Measurements from ENCODE around the gene HPCAL1. TPM values are rescaled to one million over a fixed set of nuclear protein-coding genes. Genes with fewer than 3 reads are reported as not detected.

Gene HPCAL1
- total RNA-seq, 1 donor from 2014 or later: 3.7 TPM

DNA sequence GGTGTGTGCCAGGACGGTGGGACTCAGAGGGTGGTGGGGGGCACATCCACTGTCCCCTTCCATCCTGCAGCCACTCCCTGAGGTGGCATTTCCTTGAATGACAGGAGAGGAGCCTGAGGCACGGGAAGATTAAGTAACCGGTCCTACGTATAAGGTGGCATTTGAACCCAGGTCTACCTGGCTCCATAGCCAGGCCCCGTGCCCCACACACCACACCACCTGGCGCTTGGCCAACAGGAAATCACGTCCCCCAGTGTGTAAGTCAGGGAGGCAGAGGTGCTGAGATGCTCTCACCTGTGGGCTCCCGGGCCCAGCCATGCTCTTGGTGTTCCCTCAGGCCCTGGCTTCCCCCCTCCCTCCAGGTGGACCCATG, 53.7 kb downstream of the HPCAL1 start:
- Mint-ChIP-seq H3K27ac (peak overlapping the region; percentile 36), H3K27me3 (ENCODE audit: insufficient read depth, low read depth) (peaks cover 8% of the 10 kb centered on the region), H3K36me3 (peaks cover 2% of the 10 kb centered on the region), H3K9me3 (no peaks in the 10 kb centered on the region), H3K4me3 (no peak overlapping the region), H3K4me1 (peaks cover 30% of the 10 kb centered on the region)
- no peak overlapping the region for H3K9ac ChIP-seq
- H4K20me1 ChIP-seq (ENCODE audit: low read depth): no peaks in the 10 kb centered on the region
- no peaks in the 10 kb centered on the region for H3K27me3 ChIP-seq
- H3K9me3 ChIP-seq (ENCODE audit: low read depth): no peaks in the 10 kb centered on the region
- H3K27ac ChIP-seq: no peak overlapping the region
- no peak overlapping the region for H2AFZ ChIP-seq (replicated peaks)
- H3K4me1 ChIP-seq: peaks cover 7% of the 10 kb centered on the region
- TF ChIP-seq, protein P1, sequence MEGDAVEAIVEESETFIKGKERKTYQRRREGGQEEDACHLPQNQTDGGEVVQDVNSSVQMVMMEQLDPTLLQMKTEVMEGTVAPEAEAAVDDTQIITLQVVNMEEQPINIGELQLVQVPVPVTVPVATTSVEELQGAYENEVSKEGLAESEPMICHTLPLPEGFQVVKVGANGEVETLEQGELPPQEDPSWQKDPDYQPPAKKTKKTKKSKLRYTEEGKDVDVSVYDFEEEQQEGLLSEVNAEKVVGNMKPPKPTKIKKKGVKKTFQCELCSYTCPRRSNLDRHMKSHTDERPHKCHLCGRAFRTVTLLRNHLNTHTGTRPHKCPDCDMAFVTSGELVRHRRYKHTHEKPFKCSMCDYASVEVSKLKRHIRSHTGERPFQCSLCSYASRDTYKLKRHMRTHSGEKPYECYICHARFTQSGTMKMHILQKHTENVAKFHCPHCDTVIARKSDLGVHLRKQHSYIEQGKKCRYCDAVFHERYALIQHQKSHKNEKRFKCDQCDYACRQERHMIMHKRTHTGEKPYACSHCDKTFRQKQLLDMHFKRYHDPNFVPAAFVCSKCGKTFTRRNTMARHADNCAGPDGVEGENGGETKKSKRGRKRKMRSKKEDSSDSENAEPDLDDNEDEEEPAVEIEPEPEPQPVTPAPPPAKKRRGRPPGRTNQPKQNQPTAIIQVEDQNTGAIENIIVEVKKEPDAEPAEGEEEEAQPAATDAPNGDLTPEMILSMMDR (IDR thresholded peaks at IDR 0.05): no peak
- TF ChIP-seq EZH2 (IDR thresholded peaks at IDR 0.05) (no peak), EZH2phosphoT487 (IDR thresholded peaks at IDR 0.05) (no peak)
- H3K4me3 ChIP-seq: no peak overlapping the region
- H3K36me3 ChIP-seq: no peaks in the 10 kb centered on the region
- no peak overlapping the region for H3K4me2 ChIP-seq
- DNase-seq (ENCODE audit: low spot score): no peak
- no peaks in the 10 kb centered on the region for H3K79me2 ChIP-seq (ENCODE audit: low read depth)
- H3F3A ChIP-seq (ENCODE audit: low read depth): no peaks in the 10 kb centered on the region

DNA sequence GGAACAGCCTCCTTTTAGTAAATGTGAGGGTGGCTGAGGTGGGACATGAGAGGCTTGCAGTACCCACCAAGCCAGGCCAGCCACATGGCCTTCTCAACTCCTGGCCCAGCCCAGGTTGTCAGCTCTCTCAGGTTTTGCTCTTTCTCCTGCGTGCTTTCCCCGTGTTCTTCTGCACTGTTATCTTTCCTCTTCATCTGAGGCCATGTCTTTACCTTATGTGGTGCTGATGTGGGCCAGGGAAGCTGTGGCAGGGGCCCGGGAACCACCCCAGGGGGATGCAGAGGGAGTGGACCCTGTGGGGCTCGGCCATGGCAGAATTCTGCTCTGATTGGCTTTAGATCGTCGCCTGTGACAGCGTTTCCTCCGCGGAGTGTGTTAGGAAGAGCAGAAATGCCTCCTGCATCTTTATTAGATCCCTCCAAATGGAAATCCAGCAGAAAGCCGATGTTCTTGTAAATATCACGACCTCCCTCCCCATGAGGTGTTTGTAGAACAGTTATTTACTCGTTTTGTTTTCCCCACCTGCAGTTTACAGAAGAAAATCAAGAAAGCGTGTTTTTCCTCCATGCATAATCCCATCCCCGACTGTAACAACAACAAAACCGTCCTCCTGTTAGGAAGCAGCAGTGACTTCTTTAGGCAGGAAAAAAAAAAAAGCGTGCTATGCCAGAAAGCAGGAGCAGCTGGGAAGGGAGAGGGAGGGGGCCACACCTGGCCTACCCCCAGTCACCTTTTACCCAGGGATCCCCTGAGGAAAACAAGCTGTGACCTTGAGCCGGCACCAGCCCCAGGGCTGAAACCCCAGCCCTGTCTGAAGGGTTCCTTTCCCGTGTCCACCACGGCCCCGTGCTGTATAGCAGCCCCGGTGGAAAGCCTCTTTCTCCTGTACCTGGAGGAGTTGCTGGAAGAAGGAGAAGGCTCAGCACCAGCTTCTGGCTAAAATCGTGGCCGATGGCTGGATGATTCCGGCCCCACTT, 54.8 kb downstream of the HPCAL1 start:
- Histone ChIP-seq H3K36me3 (no peaks in the 10 kb centered on the region), H3K4me3 (no peak overlapping the region), H3K4me2 (no peak overlapping the region), H3K27me3 (no peaks in the 10 kb centered on the region), H3K9me3 (ENCODE audit: low read depth) (no peaks in the 10 kb centered on the region), H3K4me1 (peaks cover 12% of the 10 kb centered on the region), H2AFZ (replicated peaks) (no peak overlapping the region), H3F3A (ENCODE audit: low read depth) (no peaks in the 10 kb centered on the region), H4K20me1 (ENCODE audit: low read depth) (no peaks in the 10 kb centered on the region), H3K9ac (no peak overlapping the region), H3K27ac (no peak overlapping the region), H3K79me2 (ENCODE audit: low read depth) (no peaks in the 10 kb centered on the region)
- peaks cover 10% of the 10 kb centered on the region for H3K27me3 Mint-ChIP-seq (ENCODE audit: insufficient read depth, low read depth)
- no peak for DNase-seq (ENCODE audit: low spot score)
- H3K36me3 Mint-ChIP-seq: peaks cover 2% of the 10 kb centered on the region
- H3K9me3 Mint-ChIP-seq: no peaks in the 10 kb centered on the region
- no peak for TF ChIP-seq EZH2phosphoT487 (IDR thresholded peaks at IDR 0.05)
- TF ChIP-seq, protein P1 (IDR thresholded peaks at IDR 0.05): no peak
- no peak for TF ChIP-seq EZH2 (IDR thresholded peaks at IDR 0.05)
- H3K4me3 Mint-ChIP-seq: no peak overlapping the region
- no peak overlapping the region for H3K27ac Mint-ChIP-seq
- H3K4me1 Mint-ChIP-seq: peaks cover 30% of the 10 kb centered on the region

DNA sequence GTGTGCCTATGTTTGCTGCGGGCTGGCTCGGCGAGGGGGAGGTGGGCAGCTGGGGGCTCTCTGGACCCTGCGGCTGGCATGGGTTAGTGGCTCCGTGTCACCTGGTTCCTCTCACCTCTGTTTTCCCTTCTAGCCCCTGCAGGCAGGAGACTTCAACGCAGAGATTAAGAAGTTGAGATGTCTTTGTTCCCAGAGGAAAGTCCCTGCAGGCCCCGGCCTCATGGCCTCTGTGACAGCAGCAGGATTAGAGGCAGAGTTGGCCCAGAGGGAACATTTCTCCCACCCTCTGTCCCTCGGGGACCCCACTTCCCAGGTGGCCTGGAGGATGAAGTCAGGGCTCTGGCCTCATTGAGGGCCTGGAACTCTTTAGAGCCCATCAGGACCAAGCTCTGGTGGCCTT, 56.5 kb downstream of the HPCAL1 start:
- no peaks in the 10 kb centered on the region for H3K9me3 ChIP-seq (ENCODE audit: low read depth)
- H3K79me2 ChIP-seq (ENCODE audit: low read depth): no peaks in the 10 kb centered on the region
- H3K9ac ChIP-seq: no peak overlapping the region
- H3K27me3 Mint-ChIP-seq (ENCODE audit: insufficient read depth, low read depth): peaks cover 10% of the 10 kb centered on the region
- H3K4me1 ChIP-seq: peaks cover 14% of the 10 kb centered on the region
- H3K4me1 Mint-ChIP-seq: peaks cover 30% of the 10 kb centered on the region
- no peak overlapping the region for H2AFZ ChIP-seq (replicated peaks)
- no peaks in the 10 kb centered on the region for H3F3A ChIP-seq (ENCODE audit: low read depth)
- no peak overlapping the region for H3K4me2 ChIP-seq
- no peaks in the 10 kb centered on the region for H3K36me3 ChIP-seq
- H3K9me3 Mint-ChIP-seq: no peaks in the 10 kb centered on the region
- H3K27ac Mint-ChIP-seq: no peak overlapping the region
- no peak overlapping the region for H3K4me3 ChIP-seq
- no peaks in the 10 kb centered on the region for H3K27me3 ChIP-seq
- H3K36me3 Mint-ChIP-seq: peaks cover 2% of the 10 kb centered on the region
- H3K4me3 Mint-ChIP-seq: no peak overlapping the region
- H4K20me1 ChIP-seq (ENCODE audit: low read depth): no peaks in the 10 kb centered on the region
- TF ChIP-seq, protein P1 (IDR thresholded peaks at IDR 0.05): no peak
- TF ChIP-seq EZH2phosphoT487 (IDR thresholded peaks at IDR 0.05) (no peak), EZH2 (IDR thresholded peaks at IDR 0.05) (no peak)
- no peak for DNase-seq (ENCODE audit: low spot score)
- no peak overlapping the region for H3K27ac ChIP-seq

Data from neural progenitor cell (in vitro differentiated cells).